IPS-18c (cell line): ENCODE results near the gene MELTF.

Experiments
- H3K4me3 ChIP-seq: 2 replicates; pipeline ENCODE4 v1.7.0; 2013; ENCODE audit warnings: low read depth, mild to moderate bottlenecking, low read length, moderate library complexity; ENCODE audit not compliant: insufficient read depth
- H3K9me3 ChIP-seq: one replicate; pipeline ENCODE4 v1.6.1; 2013; ENCODE audit warnings: mild to moderate bottlenecking, low read length, moderate library complexity; ENCODE audit not compliant: control insufficient read depth, insufficient read depth

The MELTF gene

DNA sequence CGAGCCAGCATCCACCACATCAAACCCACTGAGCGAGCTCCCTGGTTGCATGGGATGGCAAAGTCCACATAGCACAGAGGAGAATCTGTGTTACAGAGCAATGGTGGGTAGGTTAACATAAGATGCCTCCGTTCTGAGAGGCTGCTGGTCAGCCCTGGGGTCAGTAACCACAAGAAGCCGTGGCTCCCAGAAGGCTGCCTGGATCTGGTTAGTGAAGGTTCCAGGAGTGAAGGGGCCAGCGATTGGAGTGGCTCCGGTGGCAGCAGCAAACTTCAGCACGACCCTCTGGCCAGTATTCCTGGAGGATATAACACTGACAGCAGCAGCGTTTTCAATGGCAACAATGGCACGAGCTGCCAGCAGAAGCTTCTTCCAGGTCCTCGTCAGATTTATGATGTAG lies 42.6 kb downstream of the MELTF start:
- Histone ChIP-seq H3K9me3 (no peaks in the 10 kb centered on the region), H3K4me3 (no peak overlapping the region)

DNA sequence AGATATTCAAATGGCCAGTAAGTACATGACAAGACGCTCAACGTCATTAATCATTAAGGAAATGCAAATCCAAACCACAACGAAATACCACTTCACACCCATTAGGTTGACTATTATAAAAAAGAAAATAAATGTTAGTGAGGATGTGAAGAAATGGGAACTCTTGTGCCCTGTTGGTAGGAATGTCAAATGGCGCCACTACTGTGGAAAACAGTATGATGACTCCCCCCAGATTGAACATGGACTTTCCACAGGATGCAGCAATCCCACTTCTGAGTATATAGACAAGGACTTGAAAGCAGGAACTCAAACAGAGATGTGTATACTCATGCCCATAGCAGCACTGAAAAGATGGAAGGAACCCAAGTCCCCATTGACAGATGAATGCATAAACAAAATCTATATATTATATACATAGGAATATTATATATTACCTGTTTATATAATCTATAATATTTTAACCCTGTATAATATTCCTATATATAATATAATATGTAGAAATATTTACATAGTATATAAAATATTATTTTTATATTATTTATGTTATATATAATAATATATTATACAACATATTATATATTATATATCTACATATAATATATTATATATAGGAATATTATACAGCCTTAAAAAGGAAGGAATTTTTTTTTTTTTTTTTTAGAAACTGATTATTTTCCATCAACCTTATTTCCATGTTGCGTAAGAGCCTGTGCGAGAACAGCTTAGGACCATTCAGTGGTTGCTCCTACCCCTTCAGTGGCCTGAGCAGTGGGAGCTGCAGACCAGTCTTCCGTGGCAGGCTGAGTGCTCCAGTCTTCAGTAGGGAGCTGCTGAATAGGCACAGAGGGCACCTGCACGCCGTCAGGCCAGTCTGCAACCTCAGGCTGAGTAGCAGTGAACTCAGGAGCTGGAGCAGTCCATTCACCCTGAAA lies 43.4 kb downstream of the MELTF start:
- Histone ChIP-seq H3K4me3 (no peak overlapping the region), H3K9me3 (no peaks in the 10 kb centered on the region)

- no peaks in the 10 kb centered on the region for H3K9me3 ChIP-seq
- H3K4me3 ChIP-seq, result no peak overlapping the region
These were observed 44.3 kb downstream of the MELTF start for GRCh38 chr3:196985298-196985697.

GRCh38 chr3:196983186-196983585 lies 46.4 kb downstream of the MELTF start:
- Histone ChIP-seq H3K4me3 (no peak overlapping the region), H3K9me3 (no peaks in the 10 kb centered on the region)

GRCh38 chr3:196981657-196982056 lies 48.0 kb downstream of the MELTF start:
- H3K4me3 ChIP-seq, result no peak overlapping the region
- H3K9me3 ChIP-seq, result no peaks in the 10 kb centered on the region

GRCh38 chr3:196979545-196979944 lies 50.1 kb downstream of the MELTF start:
- H3K9me3 ChIP-seq, result peaks cover 2% of the 10 kb centered on the region
- no peak overlapping the region for H3K4me3 ChIP-seq

GRCh38 chr3:196976941-196977340 lies 52.7 kb downstream of the MELTF start:
- H3K4me3 ChIP-seq, result no peak overlapping the region

DNA sequence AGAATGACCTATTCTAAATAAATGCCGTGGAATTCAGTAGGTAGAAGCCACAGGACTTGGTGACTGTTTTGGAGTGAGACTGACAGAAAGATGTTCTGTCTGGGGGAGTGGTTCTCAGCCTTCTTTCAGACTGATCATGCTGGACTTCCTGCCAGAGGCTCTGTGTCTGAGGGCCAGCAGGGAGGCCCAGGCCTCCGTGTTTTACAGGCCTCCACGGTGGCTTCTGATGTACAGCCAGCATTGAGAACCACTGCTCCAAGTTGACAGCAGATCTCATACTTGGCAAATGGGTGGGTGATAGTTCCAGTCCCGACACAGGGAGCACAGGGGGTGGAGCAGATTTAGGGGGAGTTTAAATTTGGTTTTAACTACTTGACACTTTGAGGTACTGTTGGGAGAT lies 54.3 kb downstream of the MELTF start:
- H3K9me3 ChIP-seq, result peaks cover 2% of the 10 kb centered on the region
- H3K4me3 ChIP-seq, result no peak overlapping the region

More at GRCh38 chr3:196976941-196977340, 52.7 kb downstream of the MELTF start:
- H3K9me3 ChIP-seq, result peaks cover 2% of the 10 kb centered on the region

- peaks cover 2% of the 10 kb centered on the region for H3K9me3 ChIP-seq
- H3K4me3 ChIP-seq, result no peak overlapping the region
These were observed 55.0 kb downstream of the MELTF start for GRCh38 chr3:196974661-196975060.

- H3K4me3 ChIP-seq, result no peak overlapping the region
- peaks cover 2% of the 10 kb centered on the region for H3K9me3 ChIP-seq
These were observed 58.4 kb downstream of the MELTF start for GRCh38 chr3:196971094-196971698.

GRCh38 chr3:196970547-196971093 lies 59.0 kb downstream of the MELTF start:
- Histone ChIP-seq H3K4me3 (no peak overlapping the region), H3K9me3 (peaks cover 2% of the 10 kb centered on the region)

DNA sequence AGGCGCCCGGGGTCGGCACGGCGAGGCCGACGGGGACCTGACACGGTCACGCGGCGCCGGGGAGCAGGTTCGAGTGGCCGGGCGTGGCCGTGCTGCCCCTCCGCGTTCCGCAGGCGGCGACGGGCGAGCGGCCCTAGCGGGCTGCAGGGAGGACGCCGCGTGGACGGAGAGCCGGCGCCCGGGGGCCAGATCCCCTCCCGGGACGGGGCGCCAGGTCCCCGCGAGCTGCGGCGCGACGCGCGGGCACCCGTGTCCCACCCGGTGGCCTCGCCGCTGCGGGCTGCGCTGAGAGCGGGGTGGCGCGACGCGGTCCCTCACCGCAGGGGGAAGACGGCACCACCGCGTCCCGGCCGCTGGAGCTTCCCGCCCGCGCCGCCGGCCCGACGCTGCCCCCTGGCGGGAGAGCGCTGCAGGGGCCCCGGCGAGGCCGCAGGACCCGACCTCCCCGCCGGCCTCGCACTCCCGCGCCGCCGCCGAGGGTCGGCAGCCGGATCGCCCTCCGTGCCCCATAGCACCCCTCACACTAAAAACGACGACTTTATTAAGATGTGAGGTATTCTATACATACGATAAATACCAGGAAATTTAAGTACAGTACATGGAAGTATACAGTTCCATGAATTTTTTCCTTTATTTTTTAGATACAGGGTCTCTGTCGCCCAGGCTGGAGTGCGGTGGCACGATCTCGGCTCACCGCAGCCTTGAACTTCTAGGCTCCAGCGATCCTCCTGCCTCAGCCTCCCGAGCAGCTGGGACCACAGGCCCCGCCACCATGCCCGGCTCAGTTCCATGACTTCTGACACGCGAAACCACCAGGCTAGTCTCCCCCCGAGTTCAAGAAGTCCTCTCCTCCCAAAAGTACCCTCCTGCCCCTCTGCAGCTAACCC lies 59.7 kb downstream of the MELTF start:
- Histone ChIP-seq H3K4me3 (peak overlapping the region; percentile 59; the same call in 1 of the 2 replicates), H3K9me3 (peaks cover 2% of the 10 kb centered on the region)

GRCh38 chr3:196969134-196969659 lies 60.4 kb downstream of the MELTF start:
- H3K9me3 ChIP-seq, result no peaks in the 10 kb centered on the region
- H3K4me3 ChIP-seq, result peak overlapping the region; percentile 59

DNA sequence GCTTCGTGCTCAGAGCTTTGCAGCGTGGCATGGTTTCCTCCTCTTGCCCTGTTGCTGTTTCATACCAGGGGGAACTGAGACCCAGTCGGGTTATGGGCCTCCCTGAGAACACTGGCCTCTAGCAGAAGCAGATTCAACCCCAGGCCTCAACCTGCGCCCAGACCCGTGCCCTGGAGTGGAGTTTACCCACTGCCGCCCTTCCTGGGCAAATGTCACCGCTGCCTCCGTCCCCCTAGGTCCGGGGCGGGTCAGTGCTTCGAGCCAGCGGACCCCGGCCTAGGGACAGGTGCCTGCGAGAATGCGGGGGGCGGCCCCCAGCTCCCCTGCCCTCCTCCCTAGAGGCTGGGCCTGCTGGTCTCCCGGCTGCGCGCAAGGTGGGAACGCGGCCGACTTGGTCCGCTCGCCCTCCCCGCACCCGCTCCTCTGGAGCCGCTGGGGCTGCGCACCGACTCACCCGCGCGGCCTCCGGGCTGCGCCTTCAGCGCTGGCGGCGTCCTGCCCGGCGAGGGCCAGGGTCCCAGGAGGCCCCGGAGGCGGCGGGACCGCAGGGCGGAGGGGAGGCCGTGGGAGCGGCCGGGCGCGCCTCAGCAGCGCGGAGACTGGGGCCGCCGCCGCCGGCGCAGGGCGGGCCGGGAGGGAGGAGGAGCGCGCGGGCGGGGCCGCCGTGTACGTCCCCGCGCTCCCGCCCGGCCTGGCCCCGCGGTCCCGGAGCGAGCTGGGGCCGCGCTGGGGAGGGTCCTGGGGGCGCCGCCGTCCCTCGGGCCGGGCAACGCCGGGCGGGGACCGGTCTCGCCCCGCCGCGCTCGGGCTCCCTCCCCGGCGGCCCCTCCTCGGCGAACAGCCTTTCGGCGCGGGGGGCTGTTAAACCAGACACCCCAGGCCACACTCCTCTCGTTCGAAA lies 61.1 kb downstream of the MELTF start, which contains the start of gene PIGZ:
TSS of gene PIGZ (minus strand) at position 601 of the 901 bp plus-strand sequence. CDS start 16,802 bp downstream, outside the sequence.
- no peaks in the 10 kb centered on the region for H3K9me3 ChIP-seq
- peak within 1 kb of the TSS; percentile 59 for H3K4me3 ChIP-seq

DNA sequence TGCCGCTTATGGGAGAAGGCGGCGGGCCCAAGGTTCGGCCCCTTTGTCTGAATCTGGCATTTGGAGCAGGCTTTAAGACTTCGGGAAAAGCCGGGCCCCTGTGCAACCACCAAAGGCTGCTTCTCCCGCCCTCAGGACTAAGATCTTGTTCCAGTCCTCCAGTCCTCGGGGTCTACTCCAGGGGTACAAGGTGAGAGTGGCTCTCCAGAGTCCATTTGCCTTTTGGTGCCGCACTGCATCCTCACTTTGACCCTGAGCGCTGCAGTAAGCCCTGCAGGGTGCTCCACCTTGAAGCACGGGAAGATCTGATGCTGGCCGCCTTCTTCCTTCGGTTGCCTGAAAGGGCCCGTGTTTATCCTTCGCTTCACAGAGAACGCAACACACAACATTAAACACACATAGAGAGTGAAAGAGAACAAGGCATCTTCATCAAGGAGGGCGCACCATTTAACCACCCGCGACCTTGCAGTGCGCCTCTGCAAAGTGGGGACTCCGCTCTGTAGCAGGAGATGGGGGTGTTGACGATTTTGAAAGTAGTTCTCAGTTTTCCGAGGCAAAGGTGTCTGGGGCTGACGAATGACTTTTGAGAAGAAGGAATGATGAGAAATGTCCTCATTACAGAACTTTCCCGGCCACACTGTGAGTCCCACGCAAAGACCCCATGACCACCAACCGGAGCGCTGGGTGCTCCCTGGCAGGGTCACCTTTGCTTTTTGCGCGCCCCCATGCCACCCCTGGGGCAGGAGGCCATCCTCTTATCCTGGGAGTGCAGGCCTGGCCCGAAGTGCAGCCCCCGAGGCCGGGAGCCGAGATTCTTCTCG lies 62.0 kb downstream of the MELTF start:
- H3K4me3 ChIP-seq, result no peak overlapping the region
- H3K9me3 ChIP-seq, result no peaks in the 10 kb centered on the region
